ENCODE data around the gene LOXHD1.

Gene LOXHD1

GRCh38 chr18:46448347-46448746 lies 208.7 kb downstream of the LOXHD1 start:
- Histone ChIP-seq H3K9ac (ENCODE audit: low read depth, low read length) (no peak overlapping the region), H4K20me1 (ENCODE audit: insufficient read depth, low read length) (no peaks in the 10 kb centered on the region), H2AFZ (ENCODE audit: low read depth, low read length) (no peak overlapping the region), H3K27me3 (ENCODE audit: insufficient read depth, low read length, poor library complexity) (no peaks in the 10 kb centered on the region), H3K27ac (ENCODE audit: low read length) (no peak overlapping the region), H3K4me2 (ENCODE audit: insufficient read depth, low read length) (no peak overlapping the region), H3K79me2 (ENCODE audit: insufficient read depth, low read length) (no peaks in the 10 kb centered on the region), H3K4me1 (ENCODE audit: insufficient read depth, low read length) (no peaks in the 10 kb centered on the region), H3K9me3 (ENCODE audit: insufficient read depth, low read length, severe bottlenecking) (peaks cover 13% of the 10 kb centered on the region), H3K36me3 (ENCODE audit: insufficient read depth, low read length) (peaks cover 45% of the 10 kb centered on the region), H3K4me3 (ENCODE audit: low read depth in 1 of 2, low read length in 2 of 2) (no peak overlapping the region)
- DNase-seq (no peak), ATAC-seq (ENCODE audit: insufficient read depth, low read depth) (no peak)
- no peak for TF ChIP-seq EZH2 (IDR thresholded peaks at IDR 0.05; ENCODE audit: borderline replicate concordance, low read depth, low read length, severe bottlenecking)
- no peak for TF ChIP-seq CTCF (IDR thresholded peaks at IDR 0.05; ENCODE audit: borderline replicate concordance, extremely low read depth, low read length, poor library complexity, severe bottlenecking)

- Histone ChIP-seq H3K36me3 (ENCODE audit: insufficient read depth, low read length) (peaks cover 43% of the 10 kb centered on the region), H3K79me2 (ENCODE audit: insufficient read depth, low read length) (no peaks in the 10 kb centered on the region), H3K27me3 (ENCODE audit: insufficient read depth, low read length, poor library complexity) (no peaks in the 10 kb centered on the region), H3K4me1 (ENCODE audit: insufficient read depth, low read length) (no peaks in the 10 kb centered on the region), H3K9ac (ENCODE audit: low read depth, low read length) (no peak overlapping the region), H4K20me1 (ENCODE audit: insufficient read depth, low read length) (no peaks in the 10 kb centered on the region), H3K4me2 (ENCODE audit: insufficient read depth, low read length) (no peak overlapping the region), H3K4me3 (ENCODE audit: low read depth in 1 of 2, low read length in 2 of 2) (no peak overlapping the region), H3K27ac (ENCODE audit: low read length) (no peak overlapping the region), H3K9me3 (ENCODE audit: insufficient read depth, low read length, severe bottlenecking) (peaks cover 13% of the 10 kb centered on the region), H2AFZ (ENCODE audit: low read depth, low read length) (no peak overlapping the region)
- no peak for ATAC-seq (ENCODE audit: insufficient read depth, low read depth)
- no peak for DNase-seq
- TF ChIP-seq CTCF (IDR thresholded peaks at IDR 0.05; ENCODE audit: borderline replicate concordance, extremely low read depth, low read length, poor library complexity, severe bottlenecking) (no peak), EZH2 (IDR thresholded peaks at IDR 0.05; ENCODE audit: borderline replicate concordance, low read depth, low read length, severe bottlenecking) (no peak)
These were observed 209.2 kb downstream of the LOXHD1 start for GRCh38 chr18:46447792-46448191.

GRCh38 chr18:46447323-46447722 lies 209.7 kb downstream of the LOXHD1 start:
- no peak for ATAC-seq (ENCODE audit: insufficient read depth, low read depth)
- H3K4me3 ChIP-seq (ENCODE audit: low read depth in 1 of 2, low read length in 2 of 2) = no peak overlapping the region
- DNase-seq = no peak
- no peak overlapping the region for H2AFZ ChIP-seq (ENCODE audit: low read depth, low read length)
- no peaks in the 10 kb centered on the region for H4K20me1 ChIP-seq (ENCODE audit: insufficient read depth, low read length)
- no peaks in the 10 kb centered on the region for H3K79me2 ChIP-seq (ENCODE audit: insufficient read depth, low read length)
- no peaks in the 10 kb centered on the region for H3K27me3 ChIP-seq (ENCODE audit: insufficient read depth, low read length, poor library complexity)
- TF ChIP-seq CTCF (IDR thresholded peaks at IDR 0.05; ENCODE audit: borderline replicate concordance, extremely low read depth, low read length, poor library complexity, severe bottlenecking) (no peak), EZH2 (IDR thresholded peaks at IDR 0.05; ENCODE audit: borderline replicate concordance, low read depth, low read length, severe bottlenecking) (no peak)
- H3K4me2 ChIP-seq (ENCODE audit: insufficient read depth, low read length) = no peak overlapping the region
- no peak overlapping the region for H3K27ac ChIP-seq (ENCODE audit: low read length)
- H3K36me3 ChIP-seq (ENCODE audit: insufficient read depth, low read length) = peaks cover 40% of the 10 kb centered on the region
- H3K4me1 ChIP-seq (ENCODE audit: insufficient read depth, low read length) = no peaks in the 10 kb centered on the region
- H3K9ac ChIP-seq (ENCODE audit: low read depth, low read length) = no peak overlapping the region
- peaks cover 13% of the 10 kb centered on the region for H3K9me3 ChIP-seq (ENCODE audit: insufficient read depth, low read length, severe bottlenecking)
